22Rv1 (cell line): Measurements from ENCODE around the gene UCP2.

Source experiments
- H3K27ac ChIP-seq: fragments of 450-650 bp; 2 replicates; pipeline ENCODE4 v1.5.1; 2017
- ZFX ChIP-seq: fragments of 450-650 bp; IDR thresholded peaks from 2 replicates; pipeline ENCODE4 v1.6.1; 2017; ENCODE audit warnings: antibody characterized with exemption, borderline replicate concordance
- TF ChIP-seq, protein P1 (sequence below): fragments of 450-650 bp; IDR thresholded peaks from 2 replicates; pipeline ENCODE4 v1.5.1; 2017; ENCODE audit warnings: mild to moderate bottlenecking

The UCP2 gene

DNA sequence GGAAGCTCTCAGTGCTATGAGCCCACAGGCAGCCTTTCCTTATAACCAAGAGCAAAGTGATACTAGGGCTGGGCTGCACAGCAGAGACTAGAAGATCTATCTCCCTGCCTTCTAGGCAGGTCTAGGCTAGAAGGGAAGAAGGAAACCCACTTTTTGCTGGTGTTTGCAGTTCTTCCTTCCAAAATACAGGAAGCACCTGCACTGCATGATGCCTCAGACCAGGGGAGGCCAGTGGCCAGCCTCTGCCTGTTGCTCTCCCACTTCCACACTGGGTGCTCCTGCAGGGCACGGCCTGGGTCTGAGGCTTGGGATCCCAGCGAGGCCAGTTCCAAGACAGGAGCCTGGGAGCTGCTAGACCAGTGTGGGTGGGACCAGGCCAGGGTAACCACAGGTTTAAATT lies 32.2 kb upstream of the UCP2 start:
- H3K27ac ChIP-seq: no peak overlapping the region
- no peak for TF ChIP-seq ZFX
- TF ChIP-seq, protein P1, sequence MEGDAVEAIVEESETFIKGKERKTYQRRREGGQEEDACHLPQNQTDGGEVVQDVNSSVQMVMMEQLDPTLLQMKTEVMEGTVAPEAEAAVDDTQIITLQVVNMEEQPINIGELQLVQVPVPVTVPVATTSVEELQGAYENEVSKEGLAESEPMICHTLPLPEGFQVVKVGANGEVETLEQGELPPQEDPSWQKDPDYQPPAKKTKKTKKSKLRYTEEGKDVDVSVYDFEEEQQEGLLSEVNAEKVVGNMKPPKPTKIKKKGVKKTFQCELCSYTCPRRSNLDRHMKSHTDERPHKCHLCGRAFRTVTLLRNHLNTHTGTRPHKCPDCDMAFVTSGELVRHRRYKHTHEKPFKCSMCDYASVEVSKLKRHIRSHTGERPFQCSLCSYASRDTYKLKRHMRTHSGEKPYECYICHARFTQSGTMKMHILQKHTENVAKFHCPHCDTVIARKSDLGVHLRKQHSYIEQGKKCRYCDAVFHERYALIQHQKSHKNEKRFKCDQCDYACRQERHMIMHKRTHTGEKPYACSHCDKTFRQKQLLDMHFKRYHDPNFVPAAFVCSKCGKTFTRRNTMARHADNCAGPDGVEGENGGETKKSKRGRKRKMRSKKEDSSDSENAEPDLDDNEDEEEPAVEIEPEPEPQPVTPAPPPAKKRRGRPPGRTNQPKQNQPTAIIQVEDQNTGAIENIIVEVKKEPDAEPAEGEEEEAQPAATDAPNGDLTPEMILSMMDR: no peak

DNA sequence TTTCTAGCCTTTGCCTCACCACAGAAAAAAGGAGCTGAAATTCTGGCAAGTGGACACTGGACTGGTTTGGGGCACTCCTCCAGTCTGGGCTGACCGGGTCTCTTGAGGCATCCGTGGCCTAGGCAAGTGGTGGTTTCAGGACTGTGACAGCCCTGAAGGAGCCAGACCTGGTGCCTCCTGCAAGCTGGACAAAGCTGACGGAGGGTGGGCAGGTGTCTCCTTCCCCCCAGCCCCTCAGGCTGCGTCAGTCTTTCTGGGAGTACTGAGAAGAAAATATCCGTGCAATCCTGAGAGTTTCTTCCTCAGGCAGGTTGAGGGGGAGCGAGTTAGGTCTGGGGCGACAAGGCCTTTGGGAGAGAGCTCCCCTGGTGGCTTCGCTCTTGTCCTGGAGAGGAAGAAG lies 30.5 kb upstream of the UCP2 start:
- H3K27ac ChIP-seq: no peak overlapping the region

DNA sequence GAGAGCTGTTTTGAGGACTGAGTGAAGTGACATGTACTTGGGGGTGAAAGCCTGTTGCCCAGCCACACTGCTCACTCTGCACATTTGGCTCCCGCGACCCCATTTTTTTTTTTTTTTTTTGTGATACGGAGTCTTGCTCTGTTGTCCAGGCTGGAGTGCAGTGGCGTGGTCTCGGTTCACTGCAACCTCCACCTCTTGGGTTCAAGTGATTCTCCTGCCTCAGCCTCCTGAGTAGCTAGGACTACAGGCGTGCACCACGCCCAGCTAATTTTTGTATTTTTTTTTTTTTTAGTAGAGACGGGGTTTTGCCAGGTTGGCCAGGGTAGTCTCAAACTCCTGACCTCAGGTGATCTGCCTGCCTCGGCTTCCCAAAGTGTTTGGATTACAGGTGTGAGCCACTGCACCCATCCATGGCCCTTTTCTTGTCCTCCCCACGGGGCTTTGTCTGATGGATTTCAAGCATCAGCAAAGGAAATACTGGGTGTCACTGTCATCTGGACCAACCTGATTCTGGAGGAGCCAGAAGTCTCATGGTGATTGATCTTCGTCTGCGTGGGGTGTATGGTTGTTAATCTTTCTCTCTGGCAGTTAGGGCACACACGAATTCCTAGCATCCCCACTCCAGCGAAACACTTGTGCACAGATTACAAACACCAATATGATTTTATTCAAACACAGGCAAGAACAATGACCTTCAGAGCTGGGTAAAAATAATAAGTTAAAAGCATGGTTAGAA lies 29.6 kb upstream of the UCP2 start:
- H3K27ac ChIP-seq: no peak overlapping the region
- TF ChIP-seq, protein P1: no peak
- no peak for TF ChIP-seq ZFX

More for the DNA sequence above, 30.5 kb upstream of the UCP2 start:
- TF ChIP-seq, protein P1: no peak
- TF ChIP-seq ZFX: no peak

DNA sequence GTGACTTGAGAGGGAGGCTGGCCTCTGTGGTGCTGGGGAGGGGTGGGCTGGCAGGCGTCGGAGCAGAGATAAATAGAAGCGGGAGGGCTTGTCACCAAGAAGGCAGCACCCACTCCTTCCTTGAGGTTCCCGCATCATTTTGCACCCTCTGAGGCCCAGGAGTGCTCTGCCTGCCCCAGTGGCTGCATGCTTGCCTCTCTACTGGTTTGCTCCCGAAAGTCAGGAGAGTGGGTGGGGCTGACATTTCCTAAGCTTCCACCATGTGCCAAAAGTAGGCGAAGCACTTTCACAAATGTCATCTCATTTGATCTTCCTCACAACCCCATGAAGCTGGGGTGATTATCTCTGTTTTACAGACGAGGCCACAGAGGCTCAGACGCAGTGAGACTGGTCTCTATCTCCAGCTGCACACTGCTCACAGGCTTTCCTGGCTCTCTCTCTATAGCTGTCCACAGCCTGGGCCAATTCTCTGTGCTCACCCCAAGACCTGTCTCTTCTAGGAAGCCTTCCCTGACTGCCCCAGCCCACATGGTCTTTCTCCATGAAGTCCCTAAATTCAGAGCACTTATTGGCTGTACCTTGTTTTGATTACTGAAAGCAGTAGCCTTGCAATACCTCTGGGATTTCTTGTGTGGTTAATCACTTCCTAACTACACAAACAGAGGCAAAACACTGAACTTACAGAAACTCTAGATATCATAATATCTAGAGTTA lies 28.9 kb upstream of the UCP2 start:
- TF ChIP-seq ZFX: no peak
- TF ChIP-seq, protein P1: no peak
- H3K27ac ChIP-seq: no peak overlapping the region

DNA sequence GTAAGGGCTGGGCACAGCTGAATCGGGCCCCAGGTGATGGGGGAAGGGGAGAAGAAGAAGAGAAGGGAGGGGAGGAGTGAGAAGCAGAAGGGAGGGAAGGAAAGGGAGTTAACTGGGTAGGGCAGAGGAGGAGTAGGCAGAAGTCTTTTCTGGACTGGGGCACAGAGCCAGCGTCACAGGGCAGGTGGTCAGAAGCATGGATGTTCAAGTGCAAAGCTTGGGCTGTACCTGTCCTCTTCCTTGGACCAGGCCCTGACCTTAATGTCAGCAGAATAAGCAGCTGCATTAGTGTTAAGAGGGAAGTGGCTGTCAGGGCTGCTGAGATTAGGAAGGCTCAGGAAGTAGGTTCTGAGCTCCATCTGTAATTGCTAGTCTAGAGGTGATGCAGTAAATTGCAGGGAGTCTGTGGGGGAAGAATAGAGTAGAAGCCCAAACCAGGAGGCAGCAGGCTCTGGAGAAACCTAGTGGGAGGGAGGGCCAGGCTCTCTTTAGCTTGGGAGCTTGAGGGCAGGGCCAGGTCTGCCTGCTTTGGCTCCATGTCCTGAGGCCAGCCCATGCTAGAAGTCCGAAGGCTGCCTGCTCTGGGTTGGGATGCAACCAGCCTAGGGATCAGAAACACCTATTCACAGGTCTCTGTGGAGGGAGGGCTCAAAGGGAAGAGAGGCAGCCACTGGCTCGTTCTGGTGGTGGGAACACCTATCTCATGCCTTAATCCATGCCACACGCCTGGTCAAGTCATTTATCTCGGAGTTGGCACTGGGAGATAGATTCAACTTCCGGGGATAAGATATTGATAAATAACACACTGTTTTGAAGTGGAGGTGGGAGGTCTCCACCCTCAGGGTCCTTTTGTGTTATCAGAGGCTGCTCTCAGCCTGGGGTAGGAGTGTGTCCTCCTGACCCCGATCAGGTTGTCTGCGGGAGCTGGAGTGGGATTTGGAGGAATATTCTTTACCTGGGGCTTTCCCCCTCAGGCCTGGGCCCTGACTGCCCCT lies 28.0 kb upstream of the UCP2 start:
- TF ChIP-seq, protein P1: no peak
- TF ChIP-seq ZFX: no peak
- H3K27ac ChIP-seq: no peak overlapping the region

DNA sequence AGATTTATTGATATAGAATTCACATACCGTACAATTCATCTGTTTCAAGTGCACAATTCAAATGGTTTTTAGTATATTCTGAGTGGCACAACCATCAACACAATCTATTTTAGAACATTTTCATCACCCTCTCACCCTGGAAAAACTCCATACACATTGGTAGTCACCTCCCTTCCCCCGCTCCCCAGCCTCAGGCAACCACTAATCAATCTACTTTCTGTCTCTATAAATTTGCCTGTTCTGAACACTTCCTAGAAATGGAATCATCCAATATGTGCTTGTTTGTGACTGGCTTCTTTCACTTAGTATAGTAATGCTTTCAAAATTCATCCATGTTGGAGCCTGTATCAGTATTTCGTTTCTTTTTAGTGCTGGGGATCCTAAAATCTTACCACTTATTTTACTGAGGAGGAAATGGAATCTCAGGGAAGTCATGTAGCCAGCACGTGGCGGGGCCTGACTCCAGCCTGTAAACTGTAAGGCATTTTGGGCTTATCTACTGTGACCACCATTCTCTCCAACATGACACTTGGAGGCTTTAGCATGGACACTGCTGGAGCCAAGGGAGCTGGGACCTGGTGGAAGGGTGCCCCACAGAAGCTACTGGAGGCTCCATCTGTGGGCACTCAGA lies 27.1 kb upstream of the UCP2 start:
- no peak overlapping the region for H3K27ac ChIP-seq
- TF ChIP-seq, protein P1: no peak
- TF ChIP-seq ZFX: no peak
